Stimulated activated CD4-positive, alpha-beta T cell treated with anti-CD3 and anti-CD28 coated beads, Interleukin-1b, Interleukin-23, amount 100 ng/mL, for 4 hours (primary cell): Measurements from ENCODE around the gene PRUNE2.

Experiments
- DNase-seq, 2 donors: peaks; one replicate each; pipeline ENCODE4 v3.0.0-alpha.2; 2020; ENCODE audit warnings: low read depth in 2 of 2

Gene PRUNE2

DNA sequence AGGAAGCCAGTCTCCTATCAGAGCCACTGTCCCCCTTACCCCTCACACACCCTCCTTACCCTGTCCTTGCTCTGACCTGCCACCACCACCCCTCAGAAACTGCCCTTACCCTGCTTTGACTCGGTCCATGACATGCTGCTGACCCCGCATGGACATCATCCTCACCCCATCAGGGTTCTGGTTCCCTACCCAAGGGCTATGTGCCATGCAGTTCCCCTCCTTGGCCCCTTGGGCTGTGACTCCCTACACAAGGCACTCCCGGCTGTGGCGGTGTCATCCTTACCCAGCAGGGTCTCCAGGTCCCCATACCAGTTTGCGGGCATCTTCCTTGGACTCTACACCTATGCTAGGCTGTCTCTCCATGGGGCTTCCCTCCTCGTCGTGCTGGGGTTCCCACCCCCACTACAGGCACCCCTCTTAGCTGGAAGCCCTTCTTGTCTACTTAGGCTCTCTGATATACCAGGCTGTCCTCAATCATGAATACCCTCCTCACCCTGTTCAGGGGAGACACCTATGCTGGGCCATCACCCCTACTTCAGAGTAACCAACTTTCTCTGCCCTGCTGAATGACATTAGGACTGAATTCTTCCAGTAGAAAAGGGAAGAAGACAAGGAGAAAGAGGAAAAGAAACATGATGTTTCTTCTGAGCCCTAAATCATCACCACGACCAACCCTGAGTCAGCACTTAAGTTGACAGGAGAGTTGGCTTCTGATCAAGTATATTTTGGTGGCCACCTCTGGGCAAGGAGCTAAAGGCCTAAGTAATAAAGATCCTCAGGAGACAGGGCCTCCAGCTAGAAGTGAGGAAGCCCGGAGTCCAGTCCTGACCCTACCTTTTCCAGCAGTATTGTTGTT, 331.8 kb downstream of the PRUNE2 start:
- DNase-seq: no peak

DNA sequence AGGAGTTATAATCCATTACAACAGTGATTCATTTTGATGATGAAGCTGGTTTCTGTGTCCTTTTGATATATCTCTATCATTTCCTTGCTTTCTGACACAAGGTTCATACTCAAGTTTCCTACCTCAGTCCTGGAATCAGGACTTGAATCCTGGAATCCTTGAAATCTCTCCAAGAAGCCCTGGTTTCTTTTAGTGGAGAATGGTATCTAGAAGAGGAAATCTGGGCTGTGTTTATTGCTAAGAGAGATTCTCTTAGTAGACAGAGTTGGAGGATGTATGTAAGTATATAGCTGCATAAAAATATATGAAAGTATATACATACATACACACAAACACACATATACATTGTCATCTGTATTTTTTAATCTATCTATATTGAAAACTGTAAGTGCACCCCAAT, 332.5 kb downstream of the PRUNE2 start:
- no peak for DNase-seq

GRCh38 chr9:76572151-76572550, 333.8 kb downstream of the PRUNE2 start:
- DNase-seq: no peak

GRCh38 chr9:76571743-76572146, 334.2 kb downstream of the PRUNE2 start:
- DNase-seq: no peak

GRCh38 chr9:76571288-76571687, 334.6 kb downstream of the PRUNE2 start:
- DNase-seq: no peak

DNA sequence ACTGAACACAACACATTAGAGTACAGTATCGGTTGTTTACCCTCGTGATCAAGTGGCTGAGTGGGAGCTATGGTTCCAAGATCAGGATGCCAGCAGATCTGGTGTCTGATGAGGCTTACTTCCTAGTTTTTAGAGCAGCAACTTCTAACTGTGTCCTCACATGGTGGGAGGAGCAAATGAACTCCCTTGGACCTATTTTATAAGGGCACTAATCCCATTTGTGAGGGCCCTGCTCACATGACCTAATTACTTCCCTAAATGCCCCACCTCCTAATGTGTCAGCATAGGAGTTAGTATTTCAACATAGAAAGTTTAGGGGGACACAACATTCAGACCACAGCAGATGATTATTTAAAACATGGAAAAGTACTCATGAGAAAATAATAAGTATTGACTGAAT, 335.1 kb downstream of the PRUNE2 start:
- DNase-seq: no peak

DNA sequence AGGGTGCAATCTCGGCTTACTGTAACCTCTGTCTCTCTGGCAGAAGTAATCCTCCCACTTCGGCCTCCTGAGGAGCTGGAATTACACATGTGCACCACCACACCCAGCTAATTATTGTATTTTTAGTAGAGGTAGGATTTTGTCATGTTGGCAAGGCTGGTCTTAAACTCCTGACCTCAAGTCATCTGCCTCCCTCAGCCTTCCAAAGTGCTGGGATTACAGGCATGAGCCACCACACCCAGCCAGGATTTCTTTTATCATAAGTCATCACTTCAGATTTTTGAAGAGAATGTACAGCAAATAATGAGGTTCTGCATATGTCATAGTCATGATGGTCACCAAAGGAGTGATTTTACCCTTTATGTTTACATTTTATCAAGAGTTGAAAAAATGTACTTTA, 338.8 kb downstream of the PRUNE2 start:
- DNase-seq: no peak

GRCh38 chr9:76564297-76564696, 341.6 kb downstream of the PRUNE2 start:
- DNase-seq: no peak

- DNase-seq: no peak
These were observed 343.4 kb downstream of the PRUNE2 start for GRCh38 chr9:76562511-76562911.

DNA sequence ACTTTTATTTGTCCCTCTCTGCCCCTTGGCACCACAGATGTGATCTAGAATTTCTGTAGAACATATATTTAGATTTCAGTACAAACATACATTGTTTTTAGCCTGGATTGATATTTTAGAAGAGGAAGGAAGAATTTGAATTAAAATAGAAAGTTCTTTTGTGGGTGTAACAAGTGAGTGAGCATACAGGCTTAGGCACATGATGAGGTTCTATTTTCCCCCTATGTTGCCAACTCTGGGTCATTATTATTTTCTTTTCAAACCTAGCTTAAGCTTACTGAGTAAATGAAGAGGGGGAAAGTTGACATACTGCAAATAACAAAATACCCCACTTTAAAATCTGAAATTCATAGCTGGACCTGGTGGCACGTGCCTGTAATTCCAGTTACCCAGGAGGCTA, 344.0 kb downstream of the PRUNE2 start:
- DNase-seq: no peak
